Pancreas (tissue), 10 donors: ENCODE data around the gene AGFG2. TPM values are rescaled to one million over a fixed set of nuclear protein-coding genes. Genes with fewer than 3 reads are reported as not detected.

Experiments
- ATAC-seq, 4 donors: fragments of 200-7000 bp; cut with Tn5 transposase; one replicate each; pipeline versions ENCODE4 v1.8.0 to v1.9.1; 2020; ENCODE audit warnings: mild to moderate bottlenecking in 4 of 4, moderate library complexity in 4 of 4
- DNase-seq, 6 donors: peaks; one replicate each; pipeline ENCODE4 v3.0.0-alpha.2; 2020
- FAIRE-seq: peaks from 2 replicates; lab custom pipeline; 2012; peaks lifted over from hg19 to GRCh38; lab: Jason Lieb, UNC
- H3K27ac ChIP-seq, 4 donors: fragments of 200-600 bp; sonication (generic); 1 replicate in 3 of 4; 2 replicates in 1 of 4; pipeline versions ENCODE4 v1.5.0 to v1.8.0; 2020
- H3K27me3 ChIP-seq, 4 donors: fragments of 200-600 bp; one replicate each; pipeline ENCODE4 v1.8.0; 2021
- H3K36me3 ChIP-seq, 3 donors: fragments of 200-600 bp; sonication (generic) in 1 of 3; one replicate each; pipeline versions ENCODE4 v1.5.0 to v1.8.0; 2020 to 2021
- H3K4me1 ChIP-seq, 3 donors: fragments of 200-600 bp; one replicate each; pipeline ENCODE4 v1.8.0; 2021
- H3K4me3 ChIP-seq, 4 donors: fragments of 200-600 bp; sonication (generic) in 2 of 4; one replicate each; pipeline versions ENCODE4 v1.5.0 to v1.8.0; 2020 to 2021
- H3K9me3 ChIP-seq, 4 donors: fragments of 200-600 bp; one replicate each; pipeline ENCODE4 v1.8.0; 2021
- CTCF ChIP-seq, 4 donors: fragments of 200-600 bp; sonication (generic) in 3 of 4; IDR thresholded peaks; one replicate each; pipeline versions ENCODE4 v1.5.0 to v1.8.0; 2021; ENCODE audit warnings: antibody characterized with exemption in 4 of 4
- WGBS, 2 donors: extraction: QIAGEN DNeasy Blood & Tissue Kit; methylation state at CpG; one replicate each; pipeline ENCODE4 v1.1.7; 2013; 5-methylcytosine and 5-hydroxymethylcytosine counted together
- intact Hi-C, 3 donors: fragments of 100-400 bp; cut with DNase I; formaldehyde crosslinking; loops; one replicate each; pipeline versions ENCODE4 v1.11.1 to v1.14.2; 2022
- polyA plus RNA-seq, 2 donors: library from polyadenylated mRNA; stranded (reverse); fragments of 200-250 nt; gene quantifications; one replicate each; pipeline ENCODE4 v1.2.3, GENCODE V29; 2013
- total RNA-seq, 6 donors: library from RNA; stranded (reverse); fragmentation: NEBNext Ultra II Directional in 4 of 6; extraction: Animal tissue kit (Norgen Biotek cat#: 25700) in 4 of 6; gene quantifications; one replicate each; pipeline versions ENCODE4 v1.2.1 to v1.2.4, GENCODE V29; 2021 to 2023
- donor health status: healthy with polysubstance abuse.
- donor health status: DM: no; HTN: no; CAD: no; lungs with moderate emphysema.
- donor health status: DM: no; HTN: no; CAD: no.
- donor health status: control.
- donor health status: control.
- donor health status: Bipolar disorder and iron deficiency.
- donor health status: DM: yes; HTN: yes; CAD: no.
- donor health status: DM: no; HTN: no; CAD: no.
- donor health status: DM: no; HTN: no; CAD: no.
- donor health status: DM: yes; HTN: yes; CAD: no.

The AGFG2 gene
- total and polyA plus RNA-seq, 8 donors: 13.6 to 41.0 (median 24.6) TPM

- intact Hi-C loops: no loop called here
- H3K4me3 ChIP-seq: peak overlapping the region in 2 of 4 donors; percentile 85 to 100
- H3K27ac ChIP-seq: peak overlapping the region; percentile 98 to 100 (median 99)
- no peaks in the 10 kb centered on the region for H3K27me3 ChIP-seq
- peak in 4 of 6 donors; percentile 6 to 74 (median 68) for DNase-seq
- peaks cover 19 to 28% (median 24%) of the 10 kb centered on the region in 3 donors for H3K4me1 ChIP-seq
- H3K36me3 ChIP-seq: peaks cover 3 to 25% (median 17%) of the 10 kb centered on the region in 3 donors
- no peaks in the 10 kb centered on the region for H3K9me3 ChIP-seq
- TF ChIP-seq CTCF (IDR thresholded peaks at IDR 0.05): no peak
- WGBS, 2 donors: 34 to 38% methylated on average over 23 of the region's 23 CpGs
- ATAC-seq: no peak
- FAIRE-seq: no peak
Observed at GRCh38 chr7:100583132-100584053, 44.4 kb downstream of the AGFG2 start.

GRCh38 chr7:100584054-100584682 is 45.2 kb downstream of the AGFG2 start:
- peaks cover 19 to 28% (median 24%) of the 10 kb centered on the region in 3 donors for H3K4me1 ChIP-seq
- peaks cover 3 to 22% (median 13%) of the 10 kb centered on the region in 3 donors for H3K36me3 ChIP-seq
- no peak for TF ChIP-seq CTCF (IDR thresholded peaks at IDR 0.05)
- no peaks in the 10 kb centered on the region for H3K9me3 ChIP-seq
- H3K4me3 ChIP-seq: peak overlapping the region in 3 of 4 donors; percentile 85 to 100 (median 99)
- WGBS, 2 donors: 42 to 47% methylated on average over 15 of the region's 15 CpGs
- no peaks in the 10 kb centered on the region for H3K27me3 ChIP-seq
- ATAC-seq (no peak), DNase-seq (peak in 1 of 6 donors; percentile 31), FAIRE-seq (no peak)
- peak overlapping the region; percentile 98 to 100 (median 99) for H3K27ac ChIP-seq
- intact Hi-C loops: no loop called here

- H3K4me3 ChIP-seq: peak overlapping the region; percentile 85 to 100 (median 98)
- H3K36me3 ChIP-seq: peaks cover 2 to 15% (median 13%) of the 10 kb centered on the region in 3 donors
- no peaks in the 10 kb centered on the region for H3K27me3 ChIP-seq
- H3K27ac ChIP-seq: peak overlapping the region; percentile 98 to 100 (median 99)
- ATAC-seq (peak; percentile 0 to 13 (median 0)), FAIRE-seq (no peak), DNase-seq (peak in 5 of 6 donors; percentile 75 to 81 (median 77))
- no peak for TF ChIP-seq CTCF (IDR thresholded peaks at IDR 0.05)
- intact Hi-C loops: no loop called here
- H3K9me3 ChIP-seq: no peaks in the 10 kb centered on the region
- peaks cover 19 to 28% (median 24%) of the 10 kb centered on the region in 3 donors for H3K4me1 ChIP-seq
- WGBS, 2 donors: 1 to 2% methylated on average over 18 to 20 of the region's 20 CpGs
Observed at GRCh38 chr7:100584683-100585510, 45.9 kb downstream of the AGFG2 start.

- H3K27me3 ChIP-seq: no peaks in the 10 kb centered on the region
- peaks cover 19 to 28% (median 24%) of the 10 kb centered on the region in 3 donors for H3K4me1 ChIP-seq
- FAIRE-seq: no peak
- peak in 5 of 6 donors; percentile 67 to 98 (median 74) for DNase-seq
- peak within 1 kb of the TSS; percentile 85 to 100 (median 98) for H3K4me3 ChIP-seq
- 0 to 1% methylated on average over 33 to 61 of the region's 61 CpGs for WGBS, 2 donors
- H3K9me3 ChIP-seq: no peaks in the 10 kb centered on the region
- intact Hi-C loops: no loop called here
- peaks cover 0 to 13% (median 13%) of the 10 kb centered on the region in 3 donors for H3K36me3 ChIP-seq
- peak; percentile 46 to 86 (median 68) for ATAC-seq
- H3K27ac ChIP-seq: peak within 1 kb of the TSS; percentile 98 to 100 (median 99)
- no peak for TF ChIP-seq CTCF (IDR thresholded peaks at IDR 0.05)
Observed at GRCh38 chr7:100585511-100586265, 46.7 kb downstream of the AGFG2 start, which contains the start of gene LRCH4. LRCH4 (minus strand) TSS chr7:100586129; CDS start chr7:100586100, 29 bp downstream.
